Measurements from ENCODE around the gene ARMC6.

Gene ARMC6

GRCh38 chr19:19051478-19052213 is 18.2 kb downstream of the ARMC6 start:
- H3K9me3 ChIP-seq (ENCODE audit: insufficient read depth, low read length), result no peaks in the 10 kb centered on the region
- H3K27me3 ChIP-seq (ENCODE audit: low read length), result no peaks in the 10 kb centered on the region
- no peaks in the 10 kb centered on the region for H3K9me2 ChIP-seq (replicated peaks; ENCODE audit: insufficient read depth, low read length)
- no peak overlapping the region for H2AFZ ChIP-seq (ENCODE audit: low read depth, low read length, severe bottlenecking)
- peaks cover 6% of the 10 kb centered on the region; the same call in 1 of the 2 replicates for H3K36me3 ChIP-seq (ENCODE audit: low read length)
- H3F3A ChIP-seq (ENCODE audit: insufficient read depth), result no peaks in the 10 kb centered on the region
- no peak for TF ChIP-seq EZH2phosphoT487 (conservative IDR thresholded peaks at IDR 0.05; ENCODE audit: low read length)
- TF ChIP-seq CTCF (IDR thresholded peaks at IDR 0.05; ENCODE audit: insufficient read depth, low read length, poor library complexity, severe bottlenecking), result no peak
- no peak overlapping the region for H3K9ac ChIP-seq (ENCODE audit: low read length)
- no peaks in the 10 kb centered on the region; the same call in 1 of the 2 replicates for H3K79me2 ChIP-seq (ENCODE audit: insufficient read depth, low read length)
- H3K4me2 ChIP-seq (ENCODE audit: low read depth, low read length, poor library complexity, severe bottlenecking), result no peak overlapping the region
- H3K4me3 ChIP-seq (ENCODE audit: insufficient read depth, low read length, poor library complexity, severe bottlenecking), result no peak overlapping the region
- H3K27ac ChIP-seq (ENCODE audit: low read depth, low read length), result no peak overlapping the region
- H4K20me1 ChIP-seq (ENCODE audit: low read depth, low read length), result no peaks in the 10 kb centered on the region

GRCh38 chr19:19052921-19053320 is 19.5 kb downstream of the ARMC6 start:
- TF ChIP-seq CTCF (IDR thresholded peaks at IDR 0.05; ENCODE audit: insufficient read depth, low read length, poor library complexity, severe bottlenecking) (no peak), EZH2phosphoT487 (conservative IDR thresholded peaks at IDR 0.05; ENCODE audit: low read length) (no peak)
- Histone ChIP-seq H3K4me2 (ENCODE audit: low read depth, low read length, poor library complexity, severe bottlenecking) (no peak overlapping the region), H3K36me3 (ENCODE audit: low read length) (no peaks in the 10 kb centered on the region), H3K27me3 (ENCODE audit: low read length) (no peaks in the 10 kb centered on the region), H3K79me2 (ENCODE audit: insufficient read depth, low read length) (no peaks in the 10 kb centered on the region), H4K20me1 (ENCODE audit: low read depth, low read length) (no peaks in the 10 kb centered on the region), H3K9me2 (replicated peaks; ENCODE audit: insufficient read depth, low read length) (no peaks in the 10 kb centered on the region), H3K9ac (ENCODE audit: low read length) (no peak overlapping the region), H3K4me3 (ENCODE audit: insufficient read depth, low read length, poor library complexity, severe bottlenecking) (no peak overlapping the region), H3F3A (ENCODE audit: insufficient read depth) (no peaks in the 10 kb centered on the region), H3K27ac (ENCODE audit: low read depth, low read length) (no peak overlapping the region), H3K9me3 (ENCODE audit: insufficient read depth, low read length) (no peaks in the 10 kb centered on the region), H2AFZ (ENCODE audit: low read depth, low read length, severe bottlenecking) (no peak overlapping the region)

GRCh38 chr19:19053508-19054314 is 20.3 kb downstream of the ARMC6 start:
- H3K9me3 ChIP-seq (ENCODE audit: insufficient read depth, low read length), result no peaks in the 10 kb centered on the region
- no peak overlapping the region for H3K4me3 ChIP-seq (ENCODE audit: insufficient read depth, low read length, poor library complexity, severe bottlenecking)
- H3K79me2 ChIP-seq (ENCODE audit: insufficient read depth, low read length), result no peaks in the 10 kb centered on the region
- peak; percentile 69 for TF ChIP-seq CTCF (IDR thresholded peaks at IDR 0.05; ENCODE audit: insufficient read depth, low read length, poor library complexity, severe bottlenecking)
- no peak for TF ChIP-seq EZH2phosphoT487 (conservative IDR thresholded peaks at IDR 0.05; ENCODE audit: low read length)
- H3K27me3 ChIP-seq (ENCODE audit: low read length), result no peaks in the 10 kb centered on the region
- no peak overlapping the region for H3K4me2 ChIP-seq (ENCODE audit: low read depth, low read length, poor library complexity, severe bottlenecking)
- no peaks in the 10 kb centered on the region for H3K9me2 ChIP-seq (replicated peaks; ENCODE audit: insufficient read depth, low read length)
- H3K27ac ChIP-seq (ENCODE audit: low read depth, low read length), result no peak overlapping the region
- no peak overlapping the region for H3K9ac ChIP-seq (ENCODE audit: low read length)
- no peak overlapping the region for H2AFZ ChIP-seq (ENCODE audit: low read depth, low read length, severe bottlenecking)
- no peaks in the 10 kb centered on the region for H3F3A ChIP-seq (ENCODE audit: insufficient read depth)
- H3K36me3 ChIP-seq (ENCODE audit: low read length), result no peaks in the 10 kb centered on the region
- H4K20me1 ChIP-seq (ENCODE audit: low read depth, low read length), result no peaks in the 10 kb centered on the region

Data from SU-DHL-6 (cell line).